Activated CD4-positive, alpha-beta T cell treated with anti-CD3 and anti-CD28 coated beads, Interleukin-2, amount 50 U/mL, for 24 hours (primary cell): ENCODE data around the gene CCDC112.
"Not testable (repeated sequence)": the region's sequence is repeated elsewhere in the genome, so short reads cannot be mapped to it uniquely, and the experiment has no call there.

Experiments
- DNase-seq, 2 donors: peaks; one replicate each; pipeline ENCODE4 v3.0.0-alpha.2; 2020; ENCODE audit warnings: low read depth in 1 of 2, low spot score in 1 of 2

The CCDC112 gene

GRCh38 chr5:115262321-115263077 is 34.0 kb downstream of the CCDC112 start, which contains the start of gene PGGT1B:
Gene PGGT1B, minus strand, starts transcription at chr5:115262877. Its CDS starts 26 bp downstream, at chr5:115262851.
- DNase-seq = peak; percentile 47 to 65

- no peak for DNase-seq
These were observed 34.5 kb downstream of the CCDC112 start for GRCh38 chr5:115262011-115262320.

GRCh38 chr5:115260248-115260647 is 36.2 kb downstream of the CCDC112 start:
- DNase-seq = no peak

- no peak for DNase-seq
These were observed 38.5 kb downstream of the CCDC112 start for GRCh38 chr5:115257981-115258380.

DNA sequence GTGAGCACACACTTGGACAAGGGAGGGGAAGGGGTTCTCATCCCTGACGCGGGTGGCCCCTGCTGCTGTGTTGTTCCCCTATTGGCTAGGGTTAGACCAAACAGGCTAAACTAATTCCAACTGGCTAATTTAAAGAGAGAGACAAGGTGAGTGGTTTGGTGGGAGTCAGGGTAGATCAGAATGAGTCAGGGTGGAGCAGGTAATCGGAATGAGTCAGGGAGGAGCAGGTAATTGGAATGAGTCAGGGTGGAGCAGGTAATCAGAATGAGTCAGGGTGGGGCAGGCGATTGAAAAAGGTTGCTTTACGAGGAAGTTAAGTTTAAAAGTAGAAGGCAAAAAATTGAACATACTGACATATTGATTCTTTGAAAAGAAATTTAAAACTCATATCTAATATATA is 47.1 kb downstream of the CCDC112 start:
- DNase-seq = not testable (repeated sequence)

- no peak for DNase-seq
These were observed 50.0 kb downstream of the CCDC112 start for GRCh38 chr5:115246361-115246991.

GRCh38 chr5:115243412-115243811 is 53.0 kb downstream of the CCDC112 start:
- DNase-seq = no peak

DNA sequence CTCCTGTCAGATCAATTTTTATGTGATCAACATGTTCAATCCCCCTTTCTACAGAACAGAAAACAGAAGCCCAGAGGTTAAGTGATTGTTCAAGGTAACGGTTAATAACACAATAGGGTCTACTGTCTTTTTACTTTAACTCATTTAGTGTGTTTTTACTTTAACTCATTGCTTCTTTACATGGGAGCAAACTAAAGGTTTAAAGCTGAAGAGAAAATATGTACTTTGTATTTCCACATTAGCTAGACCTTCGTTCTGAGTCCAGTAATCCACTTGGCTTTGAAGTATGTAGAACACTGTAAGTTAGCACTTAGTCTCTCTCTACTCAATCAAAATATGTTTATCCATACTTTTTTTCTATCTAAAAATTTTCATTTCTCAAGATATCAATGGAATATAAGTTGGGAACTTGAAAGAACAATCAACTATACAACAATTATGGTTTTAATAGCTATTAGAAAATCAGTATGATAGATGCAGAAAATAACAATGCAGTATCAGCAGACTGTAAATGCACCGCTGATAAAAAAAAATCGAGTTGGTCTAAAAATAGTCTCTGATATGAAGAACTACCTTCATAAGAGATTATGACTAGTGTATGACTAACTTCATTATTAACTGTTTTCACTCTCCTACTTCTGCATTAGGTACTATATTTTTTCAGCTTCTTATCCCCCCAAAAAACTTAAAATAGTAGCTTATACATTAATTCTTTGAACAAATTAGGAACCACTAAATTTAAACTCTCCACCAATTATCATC is 54.4 kb downstream of the CCDC112 start:
- no peak for DNase-seq

DNA sequence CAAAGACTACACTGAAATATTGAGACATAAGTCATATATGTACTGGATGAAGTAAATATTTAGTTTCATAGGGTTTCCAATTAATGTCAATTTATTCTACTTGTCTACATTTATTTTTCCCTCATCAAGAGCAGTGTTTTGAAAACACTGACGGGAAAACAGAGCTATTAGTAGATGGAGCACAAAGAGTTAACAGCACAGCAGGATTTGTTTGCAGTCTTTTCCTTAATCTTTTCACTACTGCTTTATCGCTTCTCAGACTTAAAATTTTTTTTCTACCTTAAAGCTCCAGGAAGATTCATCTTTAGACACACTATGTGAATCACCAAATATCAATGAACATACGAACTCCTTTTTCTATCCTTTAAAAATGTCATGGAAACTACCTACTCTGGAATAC is 59.4 kb downstream of the CCDC112 start:
- DNase-seq = no peak

GRCh38 chr5:115236599-115236998 is 59.9 kb downstream of the CCDC112 start:
- DNase-seq = no peak

GRCh38 chr5:115231598-115231997 is 64.9 kb downstream of the CCDC112 start:
- DNase-seq = no peak

- DNase-seq = no peak
These were observed 66.8 kb downstream of the CCDC112 start for GRCh38 chr5:115229606-115230005.

DNA sequence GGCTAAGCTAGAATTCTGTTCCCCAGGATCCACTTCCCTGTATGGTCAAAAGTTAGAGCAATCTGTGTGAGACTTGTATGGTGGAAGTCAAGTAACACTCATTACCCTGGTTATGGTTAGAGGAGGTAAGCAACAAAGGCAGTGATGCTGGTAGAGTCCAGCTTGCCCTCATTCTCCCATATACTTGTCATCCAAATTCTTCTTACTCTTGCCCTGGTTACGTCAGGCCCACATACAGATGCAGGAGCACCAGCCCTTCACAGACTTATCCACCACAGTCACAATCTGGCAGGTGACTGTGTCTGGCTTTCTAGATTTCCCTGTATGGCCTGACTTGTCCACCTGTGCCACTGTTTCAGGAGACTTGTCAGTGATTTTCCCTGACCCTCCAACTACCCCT is 69.2 kb downstream of the CCDC112 start:
- no peak for DNase-seq
